NCI-H187 treated with DMSO at 0.1 percent for 48 hours (cell line): ENCODE measurements around the gene CIP2A.

ENCODE experiments used
- DNase-seq: peaks from one replicate; lab custom pipeline; 2025; lab: John Stamatoyannopoulos, UW

Gene CIP2A

DNA sequence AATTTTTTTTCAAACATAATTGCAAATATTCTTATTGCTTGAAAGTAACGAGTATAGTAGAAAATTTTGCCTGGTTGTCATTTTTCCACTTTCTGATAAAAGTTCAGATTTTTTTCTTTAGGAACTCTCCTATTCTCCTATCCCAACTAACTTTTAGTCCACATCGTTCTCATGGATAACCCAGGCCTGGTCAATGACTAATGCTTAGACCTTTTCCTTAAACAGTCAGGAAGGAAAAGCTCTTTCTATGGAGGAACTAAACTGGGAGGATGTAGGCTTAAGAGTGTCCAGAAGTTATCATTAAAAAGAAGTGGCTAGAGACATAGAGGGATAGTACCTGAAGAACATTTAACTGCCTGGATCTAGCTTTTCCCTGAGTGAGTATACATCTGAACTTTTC lies 26.7 kb downstream of the CIP2A start:
- no peak for DNase-seq

DNA sequence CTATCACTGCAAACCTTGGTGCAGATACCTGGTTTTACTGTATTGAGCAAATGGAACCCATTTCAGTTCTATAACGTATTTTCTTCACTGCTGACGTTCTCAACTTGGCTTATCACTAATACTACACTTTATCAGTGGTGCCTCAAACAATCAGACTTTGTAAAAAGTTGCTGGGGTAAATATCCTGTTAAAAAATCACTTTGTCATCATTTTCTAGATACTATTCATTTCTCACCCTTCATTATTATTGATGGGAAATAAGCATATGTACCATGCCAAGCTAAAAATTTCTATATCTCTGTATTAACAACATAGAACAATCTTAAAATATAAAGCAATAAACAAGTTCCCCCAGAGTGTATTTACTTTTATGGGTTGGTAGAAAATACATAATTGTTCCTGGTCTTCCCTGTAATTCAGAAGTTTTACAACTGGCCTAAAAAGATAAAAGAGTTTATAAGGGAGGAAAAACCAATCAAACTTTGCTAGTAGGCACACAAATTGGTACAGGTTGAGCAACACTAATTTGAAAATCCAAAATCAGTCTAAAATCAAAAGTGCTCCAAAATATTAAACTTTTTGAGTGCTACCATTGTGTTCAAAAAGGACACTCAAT lies 33.2 kb downstream of the CIP2A start:
- no peak for DNase-seq

- no peak for DNase-seq
Measured at GRCh38 chr3:108554913-108555571, 34.2 kb downstream of the CIP2A start.

DNA sequence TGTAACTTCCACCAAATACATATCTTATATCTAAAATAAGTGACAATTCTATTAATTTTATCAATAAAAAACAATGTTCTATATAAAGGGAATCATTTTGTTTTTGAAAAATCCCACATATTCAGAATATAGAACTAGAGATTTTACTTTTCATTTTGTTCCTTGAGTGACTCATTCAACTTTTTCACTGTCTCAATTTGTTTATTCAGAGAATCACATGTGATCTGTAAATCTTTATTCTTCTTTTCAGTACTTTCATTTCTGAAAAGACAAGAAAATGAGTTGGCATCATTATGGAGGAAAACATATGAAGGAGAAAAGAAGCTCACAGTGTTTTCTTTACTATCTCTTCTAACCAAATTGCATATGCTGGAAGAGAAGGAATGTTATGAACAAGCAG lies 35.0 kb downstream of the CIP2A start:
- DNase-seq = no peak

DNA sequence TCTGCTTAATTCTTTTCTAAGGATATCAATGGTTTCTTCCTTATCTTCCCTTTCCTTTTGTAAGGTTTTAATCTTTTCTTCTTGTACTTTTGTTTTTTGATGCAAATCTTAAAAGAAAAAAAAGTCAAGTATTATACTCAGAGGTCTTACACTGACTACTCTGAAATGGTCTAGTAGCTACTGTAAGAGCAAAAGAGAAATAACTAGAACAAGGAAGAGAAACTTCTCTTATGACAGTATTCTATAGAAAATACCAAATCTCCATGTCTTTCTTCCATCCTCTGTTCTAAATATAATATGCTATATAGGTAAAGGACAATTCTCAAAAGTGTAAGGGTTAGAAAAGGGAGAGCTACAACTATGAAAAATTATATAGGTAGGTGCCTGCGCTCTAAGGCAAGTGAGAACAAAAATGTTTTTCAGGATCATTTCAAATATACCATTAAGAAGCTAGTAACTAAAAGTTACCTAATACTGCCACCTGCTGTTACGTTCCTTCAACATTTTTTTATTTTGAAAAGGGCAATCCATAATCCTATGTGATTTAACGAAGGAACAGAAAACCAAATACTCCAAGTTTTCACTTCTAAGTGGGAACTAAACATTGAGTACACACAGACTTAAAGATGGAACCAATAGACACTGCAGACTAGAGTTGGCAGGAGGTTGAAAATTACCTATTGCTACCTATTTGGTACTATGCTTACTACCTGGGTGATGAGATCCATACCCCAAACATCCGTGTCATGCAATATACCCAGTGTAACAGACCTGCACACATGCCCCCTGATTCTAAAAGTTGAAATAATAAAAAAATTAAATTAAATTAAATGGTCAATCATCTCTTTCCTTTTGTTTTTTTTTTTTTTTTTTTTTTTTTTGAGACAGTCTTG lies 36.7 kb downstream of the CIP2A start:
- peak; percentile 6 for DNase-seq

DNA sequence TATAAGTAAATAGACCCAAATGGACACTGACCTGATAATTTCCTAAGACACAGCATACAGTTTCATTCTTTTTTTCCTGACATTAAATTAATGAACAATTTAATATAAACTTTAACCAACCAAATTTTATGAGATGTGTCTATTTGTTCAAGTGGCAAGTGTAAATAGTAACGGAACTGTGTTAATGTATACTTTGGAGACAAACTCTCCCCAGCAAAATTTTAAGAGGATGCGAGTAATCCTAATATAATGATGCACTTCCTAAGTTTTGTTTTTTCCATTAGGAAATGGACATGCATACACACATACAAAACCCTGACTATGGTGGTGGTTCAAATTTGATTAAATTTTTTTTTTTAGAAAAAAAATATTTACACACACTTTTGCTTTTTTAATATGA lies 40.4 kb downstream of the CIP2A start:
- DNase-seq = no peak

DNA sequence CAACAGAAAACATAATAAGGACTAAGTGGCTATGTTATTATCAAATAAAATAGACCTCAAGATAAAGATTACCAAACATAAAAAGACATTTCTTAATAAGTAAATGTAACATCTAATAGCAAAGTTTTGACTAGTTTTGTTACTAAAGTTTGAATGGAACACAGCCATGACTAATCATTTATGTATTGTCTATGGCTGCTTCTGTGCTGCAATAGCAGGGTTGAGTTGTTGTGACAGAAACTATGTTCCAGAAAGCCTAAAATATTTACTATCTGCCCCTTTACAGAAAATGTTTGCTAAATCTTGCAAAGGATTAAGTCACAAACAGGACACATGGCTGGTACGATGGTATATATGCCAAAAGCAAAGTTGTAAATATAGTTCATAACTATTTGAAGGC lies 40.9 kb downstream of the CIP2A start:
- no peak for DNase-seq

DNA sequence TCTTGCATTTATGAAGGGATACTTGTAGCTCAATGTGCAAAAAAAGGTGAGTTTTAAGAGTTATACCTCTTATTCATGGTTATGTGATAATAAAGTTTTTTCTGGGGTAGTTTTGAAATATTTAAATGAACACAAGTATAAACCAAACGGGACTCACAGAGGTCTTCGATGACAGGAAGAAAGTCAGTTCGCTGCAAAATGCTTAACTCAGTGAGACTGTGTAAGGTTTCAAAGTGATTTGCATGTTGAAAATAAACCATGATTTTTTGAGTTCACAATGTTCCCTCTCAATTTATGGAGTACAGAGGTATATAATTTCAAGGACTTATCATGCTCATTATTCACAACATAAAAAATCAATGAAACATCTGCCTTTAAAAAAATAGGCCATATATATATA lies 42.5 kb downstream of the CIP2A start:
- DNase-seq = no peak

DNA sequence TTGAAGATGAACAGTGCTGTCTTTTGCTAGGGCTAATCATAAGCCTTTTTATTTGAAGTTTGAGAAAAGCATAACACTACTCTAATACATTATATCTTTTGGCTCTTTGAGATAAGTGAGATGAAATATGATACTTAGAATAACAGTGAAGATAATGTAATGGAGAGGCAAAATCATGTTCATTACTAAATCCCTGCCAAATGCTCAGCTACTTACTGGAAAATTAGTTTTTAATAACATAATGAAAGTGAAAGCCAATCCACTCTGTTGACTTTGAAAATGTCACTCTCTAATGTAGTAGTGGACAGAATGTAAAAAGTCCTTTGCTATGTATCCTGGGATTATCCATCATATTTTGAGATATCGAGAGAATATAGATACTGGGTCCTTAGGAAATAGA lies 43.0 kb downstream of the CIP2A start:
- DNase-seq = no peak

- no peak for DNase-seq
Measured at GRCh38 chr3:108538083-108538482, 51.2 kb downstream of the CIP2A start.

DNA sequence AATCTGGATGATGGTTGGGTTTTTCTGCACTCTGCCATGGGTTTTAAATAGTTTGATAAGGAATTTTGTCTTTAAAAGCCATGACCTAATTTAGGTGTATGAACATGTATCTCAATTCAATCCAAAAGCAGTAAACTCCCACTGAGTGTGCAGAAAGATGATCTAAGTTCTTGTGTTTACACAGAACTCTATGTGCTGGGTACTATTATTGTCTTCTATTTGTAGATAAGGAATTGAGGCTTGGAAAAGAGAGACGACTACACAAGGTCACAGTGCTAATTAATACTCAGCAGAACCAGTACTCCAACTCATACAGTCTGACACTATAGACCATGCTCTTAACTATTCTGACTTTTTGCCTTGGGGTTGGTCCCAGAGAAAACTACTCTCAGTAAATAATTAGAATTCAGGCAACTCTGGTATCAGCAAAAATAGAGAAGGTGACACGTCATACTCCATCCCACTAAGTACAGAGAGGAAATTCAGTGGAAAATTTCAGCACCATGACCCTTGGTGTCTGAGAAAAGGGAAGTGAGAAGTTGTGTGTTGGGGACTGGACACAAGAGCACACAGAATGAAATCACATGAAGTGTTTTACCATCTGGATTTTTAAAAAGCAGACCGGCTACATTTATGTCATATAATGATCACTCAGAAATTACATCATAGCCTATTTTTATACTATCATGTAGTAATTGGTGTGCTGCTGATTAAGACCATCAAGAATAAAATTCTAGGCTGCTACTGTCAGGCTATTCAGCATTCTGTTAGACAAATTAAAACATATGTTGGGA lies 60.6 kb downstream of the CIP2A start:
- no peak for DNase-seq

- no peak for DNase-seq
Measured at GRCh38 chr3:108527817-108528216, 61.4 kb downstream of the CIP2A start.

GRCh38 chr3:108527109-108527508 lies 62.1 kb downstream of the CIP2A start:
- DNase-seq = no peak

GRCh38 chr3:108525971-108526370 lies 63.3 kb downstream of the CIP2A start:
- no peak for DNase-seq

DNA sequence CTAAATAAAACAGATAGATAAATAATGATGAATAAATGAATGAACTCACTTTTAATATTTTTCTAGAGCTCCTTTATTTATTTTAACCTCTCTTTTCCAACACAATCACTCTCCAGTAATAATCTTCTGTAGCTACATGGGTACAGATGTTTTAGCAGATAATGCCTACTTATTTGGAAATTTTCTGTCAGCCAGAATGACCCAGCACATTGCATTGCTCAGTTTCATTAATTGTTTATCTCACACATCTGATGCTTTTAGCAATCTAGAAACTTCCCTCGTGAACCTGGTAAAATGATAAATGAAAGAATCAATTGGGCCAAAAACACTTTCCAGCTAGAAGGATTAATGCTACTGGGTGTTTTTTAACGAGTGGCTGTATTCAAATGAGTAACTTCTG lies 64.0 kb downstream of the CIP2A start:
- no peak for DNase-seq

- DNase-seq = no peak
Measured at GRCh38 chr3:108524537-108524936, 64.7 kb downstream of the CIP2A start.

DNA sequence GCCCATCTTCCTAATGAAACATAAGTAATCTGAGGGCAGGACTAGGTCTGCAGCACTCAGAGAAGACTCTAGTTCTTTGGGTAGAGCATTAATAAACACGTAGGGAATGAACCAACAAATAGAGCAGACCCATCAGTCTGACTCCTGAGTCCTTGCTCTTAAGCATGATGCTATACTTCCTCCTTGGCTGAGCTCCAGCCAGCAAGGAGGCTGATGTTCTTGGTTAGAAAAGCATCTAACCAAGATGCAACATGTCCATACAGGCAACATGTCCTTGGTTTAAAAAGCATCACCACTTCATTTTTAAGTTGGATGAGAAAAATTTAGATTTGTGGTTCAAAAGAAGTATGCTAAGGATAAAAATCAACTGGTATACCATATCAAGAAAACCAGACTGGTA lies 70.3 kb downstream of the CIP2A start:
- no peak for DNase-seq

- DNase-seq = no peak
Measured at GRCh38 chr3:108516881-108517280, 72.4 kb downstream of the CIP2A start.

- no peak for DNase-seq
Measured at GRCh38 chr3:108513961-108514360, 75.3 kb downstream of the CIP2A start.

GRCh38 chr3:108512671-108513070 lies 76.6 kb downstream of the CIP2A start:
- no peak for DNase-seq

DNA sequence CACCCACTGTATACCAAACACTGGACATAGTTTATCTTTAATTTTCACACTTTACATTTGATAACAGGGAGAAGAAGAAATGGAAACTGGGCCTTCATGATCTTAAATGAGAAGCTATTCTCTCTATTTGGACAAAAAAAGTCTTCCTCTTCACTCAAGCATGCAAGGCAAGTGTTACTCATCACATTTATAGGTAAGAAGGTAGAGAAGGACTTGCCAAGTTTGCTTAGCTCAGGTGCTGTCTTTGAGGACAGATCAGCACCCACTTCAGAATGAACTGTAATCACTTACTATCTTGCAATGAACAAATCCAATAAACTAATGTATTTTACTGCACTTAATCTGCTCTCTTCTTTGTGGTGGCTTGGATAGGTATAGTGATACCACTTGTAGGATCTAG lies 77.7 kb downstream of the CIP2A start:
- DNase-seq = no peak

DNA sequence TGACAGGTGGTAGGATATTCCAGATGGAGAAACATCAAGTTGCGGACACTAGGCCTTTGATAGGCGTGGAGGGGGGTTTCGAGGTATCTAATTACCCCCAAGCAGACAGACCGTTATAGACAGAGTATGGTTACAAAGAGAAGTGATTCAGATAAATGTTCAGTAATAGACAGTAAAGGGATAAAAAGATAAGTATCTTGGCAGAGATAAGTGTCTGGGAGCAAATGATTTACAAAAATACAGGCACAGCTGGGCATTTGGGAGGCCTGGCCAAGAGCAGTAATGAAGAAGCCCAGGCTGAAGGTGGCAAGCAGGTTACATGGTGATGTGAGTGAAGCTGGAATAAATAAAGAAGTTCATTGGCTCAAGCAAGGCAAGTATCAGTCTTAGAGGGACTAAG lies 78.2 kb downstream of the CIP2A start:
- DNase-seq = no peak
